GM06990 (cell line): ENCODE results near the gene ATOH8.

Experiments used
- DNase-seq: peaks from one replicate; pipeline ENCODE4 v3.0.0-alpha.2; 2011; ENCODE audit not compliant: insufficient read length; ENCODE audit errors: extremely low read depth
- H3K27me3 ChIP-seq: replicated peaks from 2 replicates; pipeline ENCODE4 v1.6.0; 2011; ENCODE audit warnings: low read length; ENCODE audit not compliant: control insufficient read depth, insufficient read depth
- H3K36me3 ChIP-seq: 2 replicates; pipeline ENCODE4 v1.5.1; 2011; ENCODE audit warnings: low read length; ENCODE audit not compliant: control insufficient read depth, insufficient read depth
- H3K4me3 ChIP-seq: replicated peaks from 2 replicates; pipeline ENCODE4 v1.5.1; 2011; ENCODE audit warnings: low read depth, mild to moderate bottlenecking, control low read depth, low read length
- CTCF ChIP-seq: IDR thresholded peaks from 2 replicates; pipeline ENCODE4 v1.5.1; 2011; ENCODE audit warnings: low read length, control low read depth, mild to moderate bottlenecking, inconsistent platforms; ENCODE audit not compliant: insufficient read depth, poor library complexity, severe bottlenecking

The ATOH8 gene

GRCh38 chr2:85720533-85720932 is 33.3 kb upstream of the ATOH8 start:
- Histone ChIP-seq H3K4me3 (no peak overlapping the region), H3K36me3 (no peaks in the 10 kb centered on the region), H3K27me3 (no peaks in the 10 kb centered on the region; the same call in none of the 2 replicates)
- DNase-seq: no peak
- no peak for TF ChIP-seq CTCF

- DNase-seq: no peak
- Histone ChIP-seq H3K27me3 (no peaks in the 10 kb centered on the region; the same call in none of the 2 replicates), H3K4me3 (no peak overlapping the region), H3K36me3 (no peaks in the 10 kb centered on the region)
- no peak for TF ChIP-seq CTCF
Measured at GRCh38 chr2:85721641-85722040, 32.1 kb upstream of the ATOH8 start.

GRCh38 chr2:85722519-85722918 is 31.3 kb upstream of the ATOH8 start:
- H3K36me3 ChIP-seq: no peaks in the 10 kb centered on the region
- no peak for DNase-seq
- no peak overlapping the region for H3K4me3 ChIP-seq
- H3K27me3 ChIP-seq: no peaks in the 10 kb centered on the region; the same call in 1 of the 2 replicates
- no peak for TF ChIP-seq CTCF

GRCh38 chr2:85723707-85724360 is 30.0 kb upstream of the ATOH8 start:
- Histone ChIP-seq H3K4me3 (no peak overlapping the region), H3K27me3 (no peaks in the 10 kb centered on the region; the same call in 1 of the 2 replicates), H3K36me3 (no peaks in the 10 kb centered on the region)
- TF ChIP-seq CTCF: no peak
- DNase-seq: no peak

GRCh38 chr2:85724731-85725181 is 29.0 kb upstream of the ATOH8 start:
- no peak for DNase-seq
- H3K27me3 ChIP-seq: no peaks in the 10 kb centered on the region; the same call in 1 of the 2 replicates
- no peak for TF ChIP-seq CTCF
- no peaks in the 10 kb centered on the region for H3K36me3 ChIP-seq
- H3K4me3 ChIP-seq: no peak overlapping the region
